ENCODE measurements around the gene SULT4A1. TPM values are rescaled to one million over a fixed set of nuclear protein-coding genes. Genes with fewer than 3 reads are reported as not detected.

SULT4A1 gene
- total RNA-seq, 1 experiment from 2014 or later = 8.4 TPM

GRCh38 chr22:43802897-43803495 is 59.3 kb downstream of the SULT4A1 start:
- Histone ChIP-seq H3K4me2 (ENCODE audit: low read length) (no peak overlapping the region), H3K27ac (ENCODE audit: low read depth, low read length) (no peak overlapping the region), H3K9ac (ENCODE audit: low read length) (no peak overlapping the region), H3K9me2 (ENCODE audit: insufficient read depth) (no peaks in the 10 kb centered on the region), H2AFZ (ENCODE audit: low read depth, low read length, poor library complexity, severe bottlenecking) (no peak overlapping the region), H3K4me3 (replicated peaks in 1 of 2; ENCODE audit: low read depth in 1 of 2, low read length in 2 of 2) (no peak overlapping the region), H4K20me1 (ENCODE audit: insufficient read depth) (no peaks in the 10 kb centered on the region), H3K27me3 (ENCODE audit: insufficient read depth, low read length) (peaks cover 73% of the 10 kb centered on the region), H3K4me1 (ENCODE audit: control insufficient read depth in 1 of 2, insufficient read depth in 2 of 2, low read length in 2 of 2) (no peaks in the 10 kb centered on the region), H3K36me3 (ENCODE audit: control insufficient read depth in 1 of 2, insufficient read depth in 2 of 2, low read length in 2 of 2) (no peaks in the 10 kb centered on the region), H3K9me3 (ENCODE audit: control insufficient read depth in 1 of 2, insufficient read depth in 1 of 2, low read depth in 1 of 2, low read length in 2 of 2) (no peaks in the 10 kb centered on the region), H3K79me2 (ENCODE audit: insufficient read depth, low read length) (no peaks in the 10 kb centered on the region)
- RAD21 ChIA-PET (ENCODE audit: low non-redundant PET in 1 of 2, low total read pairs in 2 of 2, uncharacterized antibody in 2 of 2, unreplicated experiment in 2 of 2) = no interaction called here
- intact Hi-C loops (cut with micrococcal nuclease) = loop anchor here (5.0 kb wide), 1 partner anchor 416 kb away; no protein-coding TSS in a partner anchor
- no TSS peak for BruUV-seq (replicated peaks)
- CTCF ChIA-PET = interaction anchor here (0.6 kb wide), 1 partner anchor 209 kb away, joined by 4 read pairs; no protein-coding TSS in a partner anchor
- POLR2A ChIA-PET = no interaction called here
- ATAC-seq (no peak), DNase-seq (ENCODE audit: low read depth, low spot score) (no peak)
- TF ChIP-seq SP1 (IDR thresholded peaks at IDR 0.05; ENCODE audit: low read depth) (no peak), CTCF (IDR thresholded peaks at IDR 0.05 in 2 of 3, conservative IDR thresholded peaks at IDR 0.05 in 1 of 3; ENCODE audit: borderline replicate concordance in 1 of 3, insufficient read depth in 1 of 3, low read depth in 2 of 3, low read length in 2 of 3) (no peak), EZH2phosphoT487 (IDR thresholded peaks at IDR 0.05; ENCODE audit: borderline replicate concordance) (no peak), REST (IDR thresholded peaks at IDR 0.05; ENCODE audit: low read depth) (no peak), SIN3A (IDR thresholded peaks at IDR 0.05; ENCODE audit: low read depth) (no peak), ZBTB33 (IDR thresholded peaks at IDR 0.05; ENCODE audit: extremely low read depth, insufficient replicate concordance, low read length) (no peak), POLR2AphosphoS5 (IDR thresholded peaks at IDR 0.05; ENCODE audit: low read depth, low read length) (no peak), MAX (IDR thresholded peaks at IDR 0.05) (no peak), CBX3 (IDR thresholded peaks at IDR 0.05; ENCODE audit: low read depth) (no peak), POLR2A (IDR thresholded peaks at IDR 0.05; ENCODE audit: borderline replicate concordance, extremely low read depth, insufficient read depth, insufficient read length) (no peak), EGR1 (IDR thresholded peaks at IDR 0.05; ENCODE audit: low read depth) (no peak), JUND (IDR thresholded peaks at IDR 0.05) (no peak), ATF3 (IDR thresholded peaks at IDR 0.05) (no peak)

All from HCT116 (cell line).